ENCODE results near the gene KCNK18. TPM values are rescaled to one million over a fixed set of nuclear protein-coding genes. Genes with fewer than 3 reads are reported as not detected.
A peak's percentile ranks its signal among the peaks of the same experiment; 100 is the strongest.

KCNK18 gene
- total RNA-seq, 1 donor from 2014 or later: not detected

DNA sequence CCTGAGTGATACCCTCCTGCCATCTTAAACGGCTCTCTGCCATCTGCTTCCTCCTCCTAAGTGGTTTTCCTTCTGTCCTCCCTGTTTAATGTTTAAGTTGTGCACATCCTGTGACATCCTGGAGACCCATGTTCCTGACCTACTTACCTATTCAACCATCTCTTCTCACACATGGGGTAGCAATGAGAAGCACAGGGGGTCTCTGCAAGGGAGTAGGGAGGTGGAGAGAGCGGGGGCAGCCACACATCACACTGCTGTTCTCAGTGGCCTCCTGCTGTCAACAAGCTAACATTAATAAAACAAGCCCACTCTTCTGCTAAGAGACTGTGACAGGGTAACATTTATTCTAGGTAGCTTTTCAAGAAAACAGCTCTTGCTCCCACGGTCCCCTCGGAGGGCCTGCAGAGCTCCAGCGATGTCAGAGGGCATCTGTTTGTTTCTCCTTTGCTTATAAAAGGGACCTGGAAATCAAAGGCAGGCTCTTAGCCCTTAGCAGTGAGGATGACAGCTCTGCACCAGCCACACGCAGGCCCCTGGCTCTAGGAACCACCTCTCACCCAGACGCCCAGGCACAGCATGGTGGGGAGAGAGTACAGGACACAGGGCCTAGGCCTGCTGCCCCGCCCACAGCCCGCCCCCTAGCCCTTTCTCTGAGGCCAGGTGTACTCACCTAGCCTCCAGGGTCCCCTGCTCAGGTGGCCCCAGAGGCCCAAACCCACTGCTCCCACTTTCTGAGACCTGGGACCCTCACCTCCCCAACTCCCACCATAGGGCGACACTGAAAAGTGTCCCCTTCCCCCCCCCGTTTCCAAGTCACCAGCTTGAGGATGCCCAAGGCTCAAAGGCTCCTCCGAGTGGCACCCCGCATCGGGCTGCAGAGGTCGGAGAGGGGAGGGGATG, 42.7 kb downstream of the KCNK18 start:
- H3K27me3 ChIP-seq (ENCODE audit: control insufficient read depth, insufficient read depth, low read length): peaks cover 21% of the 10 kb centered on the region
- TF ChIP-seq, protein P1, sequence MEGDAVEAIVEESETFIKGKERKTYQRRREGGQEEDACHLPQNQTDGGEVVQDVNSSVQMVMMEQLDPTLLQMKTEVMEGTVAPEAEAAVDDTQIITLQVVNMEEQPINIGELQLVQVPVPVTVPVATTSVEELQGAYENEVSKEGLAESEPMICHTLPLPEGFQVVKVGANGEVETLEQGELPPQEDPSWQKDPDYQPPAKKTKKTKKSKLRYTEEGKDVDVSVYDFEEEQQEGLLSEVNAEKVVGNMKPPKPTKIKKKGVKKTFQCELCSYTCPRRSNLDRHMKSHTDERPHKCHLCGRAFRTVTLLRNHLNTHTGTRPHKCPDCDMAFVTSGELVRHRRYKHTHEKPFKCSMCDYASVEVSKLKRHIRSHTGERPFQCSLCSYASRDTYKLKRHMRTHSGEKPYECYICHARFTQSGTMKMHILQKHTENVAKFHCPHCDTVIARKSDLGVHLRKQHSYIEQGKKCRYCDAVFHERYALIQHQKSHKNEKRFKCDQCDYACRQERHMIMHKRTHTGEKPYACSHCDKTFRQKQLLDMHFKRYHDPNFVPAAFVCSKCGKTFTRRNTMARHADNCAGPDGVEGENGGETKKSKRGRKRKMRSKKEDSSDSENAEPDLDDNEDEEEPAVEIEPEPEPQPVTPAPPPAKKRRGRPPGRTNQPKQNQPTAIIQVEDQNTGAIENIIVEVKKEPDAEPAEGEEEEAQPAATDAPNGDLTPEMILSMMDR (IDR thresholded peaks at IDR 0.05; ENCODE audit: insufficient read depth, low read length, severe bottlenecking): no peak

DNA sequence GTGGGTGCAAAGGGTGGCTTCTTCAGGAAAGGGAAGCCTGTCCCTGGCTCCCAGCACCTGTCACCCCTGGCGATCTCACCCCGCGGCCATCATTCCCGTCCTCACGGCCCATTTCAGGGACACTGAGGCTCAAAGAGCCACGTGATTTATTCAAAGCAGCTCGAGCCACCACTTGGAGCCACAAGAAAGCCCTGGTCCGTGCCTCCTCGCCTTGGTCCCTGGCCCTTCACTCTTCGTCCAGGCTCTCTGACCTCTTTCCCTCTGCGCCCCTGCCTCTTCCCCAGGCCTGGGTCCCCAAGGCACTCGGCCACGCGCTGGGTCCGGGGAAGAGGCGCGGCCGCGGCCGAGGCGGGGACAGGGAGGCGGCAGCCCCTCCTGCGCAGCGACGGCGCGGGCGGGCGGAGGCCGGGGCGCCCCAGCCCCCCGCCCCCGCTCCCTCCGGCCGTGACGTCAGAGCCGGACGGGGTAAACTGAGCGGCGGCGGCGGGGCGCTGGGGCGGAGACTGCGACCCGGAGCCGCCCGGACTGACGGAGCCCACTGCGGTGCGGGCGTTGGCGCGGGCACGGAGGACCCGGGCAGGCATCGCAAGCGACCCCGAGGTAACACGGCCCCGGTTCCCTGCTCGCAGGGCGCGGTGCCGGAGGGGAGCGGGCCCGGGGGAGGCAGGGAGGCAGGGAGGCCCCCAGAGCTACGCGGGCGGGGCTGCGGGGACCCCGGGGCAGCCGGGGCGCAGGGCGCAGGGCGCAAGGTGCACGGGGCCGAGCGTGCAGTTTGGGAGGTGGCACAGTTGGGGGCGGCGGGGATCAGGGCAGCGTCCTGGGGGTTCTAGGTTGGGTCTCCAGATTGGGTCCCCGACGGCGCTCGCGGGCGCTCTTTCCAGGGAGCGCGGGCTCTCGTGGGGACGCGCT, 43.6 kb downstream of the KCNK18 start, which contains the start of gene SLC18A2:
Gene SLC18A2 (plus strand): TSS at position 494 of the 909 bp plus-strand sequence. CDS start 580 bp downstream, outside the sequence.
- FAIRE-seq (no peak), DNase-seq (ENCODE audit: low read depth) (no peak)
- TF ChIP-seq, protein P1 (IDR thresholded peaks at IDR 0.05; ENCODE audit: insufficient read depth, low read length, severe bottlenecking): no peak
- Histone ChIP-seq H3K27me3 (ENCODE audit: control insufficient read depth, insufficient read depth, low read length) (peaks cover 21% of the 10 kb centered on the region), H3K4me3 (ENCODE audit: low read depth, low read length) (no peak within 1 kb of the TSS), H3K36me3 (ENCODE audit: control insufficient read depth, insufficient read depth, low read length) (no peaks in the 10 kb centered on the region)

More for the DNA sequence above, 42.7 kb downstream of the KCNK18 start:
- Histone ChIP-seq H3K4me3 (ENCODE audit: low read depth, low read length) (no peak overlapping the region), H3K36me3 (ENCODE audit: control insufficient read depth, insufficient read depth, low read length) (no peaks in the 10 kb centered on the region)
- FAIRE-seq: no peak
- no peak for DNase-seq (ENCODE audit: low read depth)

DNA sequence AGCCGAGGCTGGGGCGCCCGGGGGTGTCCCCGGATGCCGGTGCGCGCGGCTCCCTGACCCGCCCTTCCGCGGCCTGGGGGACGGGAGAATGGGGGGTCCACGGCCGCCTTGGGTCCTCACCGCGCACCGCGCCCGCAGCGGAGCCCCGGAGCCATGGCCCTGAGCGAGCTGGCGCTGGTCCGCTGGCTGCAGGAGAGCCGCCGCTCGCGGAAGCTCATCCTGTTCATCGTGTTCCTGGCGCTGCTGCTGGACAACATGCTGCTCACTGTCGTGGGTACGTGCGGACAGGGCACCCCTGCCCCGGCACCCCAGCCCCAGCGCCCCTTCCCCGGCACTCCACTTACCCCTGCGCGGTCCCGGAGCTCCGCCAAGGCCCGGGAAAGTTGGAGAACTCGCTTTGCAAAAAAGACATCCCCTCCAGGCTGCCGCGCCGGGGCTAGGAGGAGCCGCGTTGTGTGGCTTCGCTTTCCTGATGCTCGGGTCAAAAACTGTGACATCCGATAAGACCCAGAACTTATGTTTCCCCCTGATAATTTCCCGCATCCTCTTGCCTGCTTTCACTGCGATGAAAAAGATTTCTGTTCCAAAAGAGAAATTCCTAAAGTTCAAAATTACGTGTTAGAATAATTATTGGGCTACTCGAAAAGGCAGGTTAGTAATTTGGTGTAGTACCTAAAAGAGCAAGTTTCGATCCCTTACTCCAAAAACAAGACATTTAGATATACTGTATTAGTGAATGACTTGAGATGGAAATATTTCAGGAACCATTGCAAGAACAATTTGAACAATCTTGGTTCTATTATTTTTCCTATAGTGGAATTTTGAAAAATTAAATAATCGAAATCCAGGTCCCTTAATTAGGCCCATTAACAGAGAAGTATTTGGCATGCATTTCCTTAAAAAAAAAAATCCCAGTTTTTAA, 44.5 kb downstream of the KCNK18 start:
- Histone ChIP-seq H3K4me3 (ENCODE audit: low read depth, low read length) (no peak overlapping the region), H3K36me3 (ENCODE audit: control insufficient read depth, insufficient read depth, low read length) (no peaks in the 10 kb centered on the region), H3K27me3 (ENCODE audit: control insufficient read depth, insufficient read depth, low read length) (peaks cover 19% of the 10 kb centered on the region)
- no peak for DNase-seq (ENCODE audit: low read depth)
- FAIRE-seq: no peak
- TF ChIP-seq, protein P1 (IDR thresholded peaks at IDR 0.05; ENCODE audit: insufficient read depth, low read length, severe bottlenecking): no peak

DNA sequence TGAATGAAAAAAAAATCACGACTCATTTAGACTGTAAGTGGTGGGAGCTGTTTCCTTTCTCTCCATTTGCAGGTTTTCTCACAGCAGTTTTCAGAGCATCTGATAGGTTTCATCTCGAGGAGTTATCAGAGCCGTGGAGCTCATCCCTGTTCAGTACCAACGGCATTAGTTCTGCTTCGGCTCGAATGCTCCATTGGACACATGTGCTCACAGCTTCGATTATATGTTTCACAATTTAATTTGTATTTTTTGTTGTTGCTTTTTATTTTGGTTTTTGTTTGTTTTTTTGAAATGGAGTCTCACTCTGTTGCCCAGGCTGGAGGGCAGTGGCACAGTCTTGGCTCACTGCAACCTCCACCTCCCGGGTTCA, 45.2 kb downstream of the KCNK18 start:
- TF ChIP-seq, protein P1 (IDR thresholded peaks at IDR 0.05; ENCODE audit: insufficient read depth, low read length, severe bottlenecking): no peak
- DNase-seq (ENCODE audit: low read depth): no peak
- no peak for FAIRE-seq
- H3K36me3 ChIP-seq (ENCODE audit: control insufficient read depth, insufficient read depth, low read length): no peaks in the 10 kb centered on the region
- peaks cover 19% of the 10 kb centered on the region for H3K27me3 ChIP-seq (ENCODE audit: control insufficient read depth, insufficient read depth, low read length)
- no peak overlapping the region for H3K4me3 ChIP-seq (ENCODE audit: low read depth, low read length)

DNA sequence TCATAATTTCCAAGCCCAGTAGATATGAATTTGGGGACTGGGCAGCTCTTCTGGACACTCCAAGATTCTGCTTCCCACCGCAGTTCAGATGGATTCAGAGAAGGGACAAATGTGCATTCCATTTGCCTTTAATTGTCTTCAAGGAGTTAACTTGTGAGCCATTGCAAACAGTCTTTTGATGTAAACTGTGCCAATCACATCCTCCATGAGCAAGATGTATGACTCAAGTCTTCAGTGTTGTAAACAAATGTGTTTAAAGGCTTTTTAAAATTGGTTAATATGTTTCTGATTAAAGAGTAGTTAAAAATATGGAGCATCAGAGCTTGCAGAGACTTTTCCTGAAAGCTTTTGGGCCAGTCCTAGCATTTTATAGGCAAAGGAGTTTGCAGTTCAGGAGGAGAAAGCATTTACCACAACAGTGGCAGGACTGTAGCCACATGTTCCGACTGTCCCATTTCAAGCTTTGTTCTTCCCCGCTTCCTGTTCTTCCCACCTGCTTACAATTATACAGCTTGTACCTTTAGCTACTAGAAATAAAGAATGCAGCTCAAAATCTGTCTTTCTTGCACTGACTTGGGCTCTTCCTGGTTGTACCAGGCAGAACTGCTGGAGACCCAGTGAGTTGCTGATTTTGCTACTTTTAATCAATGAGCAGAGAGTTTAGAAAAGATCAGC, 49.8 kb downstream of the KCNK18 start:
- H3K36me3 ChIP-seq (ENCODE audit: control insufficient read depth, insufficient read depth, low read length): no peaks in the 10 kb centered on the region
- H3K27me3 ChIP-seq (ENCODE audit: control insufficient read depth, insufficient read depth, low read length): peaks cover 5% of the 10 kb centered on the region
- peak; percentile 28 for DNase-seq (ENCODE audit: low read depth)
- TF ChIP-seq, protein P1 (IDR thresholded peaks at IDR 0.05; ENCODE audit: insufficient read depth, low read length, severe bottlenecking): no peak
- no peak overlapping the region for H3K4me3 ChIP-seq (ENCODE audit: low read depth, low read length)
- FAIRE-seq: no peak
